NOMO-1 treated with DMSO at 0.1 percent for 48 hours (cell line): ENCODE data around the gene CLIP4.

Experiments used
- DNase-seq: peaks from one replicate; lab custom pipeline; 2025; ENCODE audit not compliant: unreplicated experiment; lab: John Stamatoyannopoulos, UW

Gene CLIP4

GRCh38 chr2:29186817-29187216, 71.6 kb downstream of the CLIP4 start:
- DNase-seq: no peak

GRCh38 chr2:29187926-29188325, 72.7 kb downstream of the CLIP4 start:
- DNase-seq: no peak

GRCh38 chr2:29189052-29189451, 73.8 kb downstream of the CLIP4 start:
- DNase-seq: no peak

GRCh38 chr2:29191817-29192216, 76.6 kb downstream of the CLIP4 start:
- no peak for DNase-seq

- DNase-seq: no peak
These were observed 77.3 kb downstream of the CLIP4 start for GRCh38 chr2:29192526-29192925.

GRCh38 chr2:29193111-29193510, 77.9 kb downstream of the CLIP4 start:
- no peak for DNase-seq

- DNase-seq: peak; percentile 46
These were observed 78.5 kb downstream of the CLIP4 start for GRCh38 chr2:29193681-29194080.

GRCh38 chr2:29195796-29196195, 80.6 kb downstream of the CLIP4 start:
- DNase-seq: no peak

- DNase-seq: peak; percentile 63
These were observed 81.9 kb downstream of the CLIP4 start for GRCh38 chr2:29196792-29197788.

GRCh38 chr2:29201979-29202378, 86.8 kb downstream of the CLIP4 start:
- no peak for DNase-seq

GRCh38 chr2:29202819-29203495, 87.7 kb downstream of the CLIP4 start:
- no peak for DNase-seq

- no peak for DNase-seq
These were observed 91.7 kb downstream of the CLIP4 start for GRCh38 chr2:29206941-29207340.

- no peak for DNase-seq
These were observed 92.3 kb downstream of the CLIP4 start for GRCh38 chr2:29207352-29208148.

GRCh38 chr2:29209551-29209950, 94.3 kb downstream of the CLIP4 start:
- no peak for DNase-seq

GRCh38 chr2:29212009-29212408, 96.8 kb downstream of the CLIP4 start:
- no peak for DNase-seq

GRCh38 chr2:29213888-29214291, 98.7 kb downstream of the CLIP4 start:
- no peak for DNase-seq

- DNase-seq: no peak
These were observed 99.9 kb downstream of the CLIP4 start for GRCh38 chr2:29215073-29215472.

- DNase-seq: no peak
These were observed 100.8 kb downstream of the CLIP4 start for GRCh38 chr2:29215739-29216608.

- no peak for DNase-seq
These were observed 101.3 kb downstream of the CLIP4 start for GRCh38 chr2:29216609-29216909.

- DNase-seq: no peak
These were observed 102.9 kb downstream of the CLIP4 start for GRCh38 chr2:29218071-29218470.
